ENCODE measurements around the gene RASA1. TPM values are rescaled to one million over a fixed set of nuclear protein-coding genes. Genes with fewer than 3 reads are reported as not detected.
A peak's percentile ranks its signal among the peaks of the same experiment; 100 is the strongest.

RASA1 gene
- total and polyA plus RNA-seq, 9 of the 15 experiments (the other 6 are each of a cell fraction or from before 2014, with no cell fraction given), result 3.2 to 17.3 (median 9.2) TPM

GRCh38 chr5:87412630-87413342 lies 145.1 kb downstream of the RASA1 start, which contains the start of gene CCNH (continued):
- TF ChIP-seq PHF21A (IDR thresholded peaks at IDR 0.05; ENCODE audit: borderline replicate concordance, low read depth), result no peak
- TF ChIP-seq ZNF75A (CRISPR knock-in tag; IDR thresholded peaks at IDR 0.05), result no peak
- no peak for TF ChIP-seq ZNF133 (CRISPR knock-in tag; IDR thresholded peaks at IDR 0.05)
- no peak for TF ChIP-seq CREB3 (tag; conservative IDR thresholded peaks at IDR 0.05; ENCODE audit: low read depth)
- no peak for TF ChIP-seq HIVEP1 (CRISPR knock-in tag; IDR thresholded peaks at IDR 0.05)
- TF ChIP-seq TEAD4 (IDR thresholded peaks at IDR 0.05; ENCODE audit: low read length), result no peak; the same call in 1 of the 2 replicates
- no peak for TF ChIP-seq TEAD4 (CRISPR knock-in tag; IDR thresholded peaks at IDR 0.05; ENCODE audit: borderline replicate concordance)
- 0 out of 2 replicates have a peak, but pooled peaks have one; percentile 4 for TF ChIP-seq PKNOX1 (IDR thresholded peaks at IDR 0.05)
- no peak for TF ChIP-seq RFX7 (CRISPR knock-in tag; IDR thresholded peaks at IDR 0.05)
- TF ChIP-seq, protein P1, sequence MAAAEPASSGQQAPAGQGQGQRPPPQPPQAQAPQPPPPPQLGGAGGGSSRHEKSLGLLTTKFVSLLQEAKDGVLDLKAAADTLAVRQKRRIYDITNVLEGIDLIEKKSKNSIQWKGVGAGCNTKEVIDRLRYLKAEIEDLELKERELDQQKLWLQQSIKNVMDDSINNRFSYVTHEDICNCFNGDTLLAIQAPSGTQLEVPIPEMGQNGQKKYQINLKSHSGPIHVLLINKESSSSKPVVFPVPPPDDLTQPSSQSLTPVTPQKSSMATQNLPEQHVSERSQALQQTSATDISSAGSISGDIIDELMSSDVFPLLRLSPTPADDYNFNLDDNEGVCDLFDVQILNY (CRISPR knock-in tag; IDR thresholded peaks at IDR 0.05), result no peak
- no peak for TF ChIP-seq PTRF (tag; IDR thresholded peaks at IDR 0.05)
- 0 out of 2 replicates have a peak, but pooled peaks have one; percentile 15 for TF ChIP-seq CC2D1A (IDR thresholded peaks at IDR 0.05)
- TF ChIP-seq ELF4 (CRISPR knock-in tag; IDR thresholded peaks at IDR 0.05), result no peak; the same call in 1 of the 2 replicates
- no peak for TF ChIP-seq HNRNPL (IDR thresholded peaks at IDR 0.05; ENCODE audit: low read depth, low read length)
- TF ChIP-seq EP300 (IDR thresholded peaks at IDR 0.05; ENCODE audit: low read length), result peak; percentile 40
- no peak for TF ChIP-seq ZNF140 (CRISPR knock-in tag; IDR thresholded peaks at IDR 0.05)
- no peak for TF ChIP-seq ZNF717 (CRISPR knock-in tag; IDR thresholded peaks at IDR 0.05)
- TF ChIP-seq RAD51 (IDR thresholded peaks at IDR 0.05; ENCODE audit: borderline replicate concordance, low read depth), result no peak
- TF ChIP-seq PHF8 (IDR thresholded peaks at IDR 0.05; ENCODE audit: borderline replicate concordance, low read length), result peak; percentile 89; the same call in 1 of the 2 replicates
- peak; percentile 23; the same call in 1 of the 2 replicates for TF ChIP-seq CTBP1 (IDR thresholded peaks at IDR 0.05; ENCODE audit: borderline replicate concordance)
- no peak for TF ChIP-seq FOXO4 (CRISPR knock-in tag; IDR thresholded peaks at IDR 0.05)
- TF ChIP-seq ZNF146 (CRISPR knock-in tag; IDR thresholded peaks at IDR 0.05; ENCODE audit: unreplicated experiment), result no peak
- peak; percentile 16; the same call in 1 of the 2 replicates for TF ChIP-seq HDAC2 (IDR thresholded peaks at IDR 0.05)
- peak; percentile 46; the same call in 1 of the 2 replicates for TF ChIP-seq KLF10 (CRISPR knock-in tag; IDR thresholded peaks at IDR 0.05)
- TF ChIP-seq ZNF507 (tag; conservative IDR thresholded peaks at IDR 0.05), result no peak
- no peak; a peak in 1 of 4 replicates for TF ChIP-seq ETV6 (IDR thresholded peaks at IDR 0.05; ENCODE audit: borderline replicate concordance in 1 of 2, low read depth in 2 of 2, low read length in 1 of 2)
- no peak for TF ChIP-seq ETV6 (CRISPR knock-in tag; IDR thresholded peaks at IDR 0.05; ENCODE audit: borderline replicate concordance)
- TF ChIP-seq ZNF24 (IDR thresholded peaks at IDR 0.05), result no peak

Data from K562 (cell line).